Neural crest cell (in vitro differentiated cells): ENCODE measurements around the gene TTF2. TPM values are rescaled to one million over a fixed set of nuclear protein-coding genes. Genes with fewer than 3 reads are reported as not detected.

ENCODE experiments used
- DNase-seq: peaks from one replicate; pipeline ENCODE4 v3.0.0; 2021; ENCODE audit warnings: low read depth, mixed read lengths, low spot score
- H3K27ac Mint-ChIP-seq: one replicate; pipeline ENCODE4 v1.8.0; 2021; ENCODE audit warnings: mild to moderate bottlenecking, mixed read lengths; ENCODE audit not compliant: unreplicated experiment
- H3K27me3 Mint-ChIP-seq: 2 replicates; pipeline ENCODE4 v1.8.0; 2021; ENCODE audit warnings: low read depth, mild to moderate bottlenecking, mixed read lengths
- H3K36me3 Mint-ChIP-seq: 2 replicates; pipeline ENCODE4 v1.8.0; 2021; ENCODE audit warnings: low read depth, mild to moderate bottlenecking, mixed read lengths
- H3K4me1 Mint-ChIP-seq: 2 replicates; pipeline ENCODE4 v1.8.0; 2021; ENCODE audit warnings: mixed read lengths
- H3K4me3 Mint-ChIP-seq: one replicate; pipeline ENCODE4 v1.8.0; 2021; ENCODE audit warnings: mild to moderate bottlenecking, mixed read lengths
- H3K9me3 Mint-ChIP-seq: 2 replicates; pipeline ENCODE4 v1.8.0; 2021; ENCODE audit warnings: mixed read lengths
- CTCF ChIP-seq: fragments of 200-600 bp; sonication (generic); conservative IDR thresholded peaks from 2 replicates; pipeline ENCODE4 v1.5.0; 2021; ENCODE audit warnings: antibody characterized with exemption, mild to moderate bottlenecking
- total RNA-seq: library from RNA; stranded (reverse); gene quantifications from 2 replicates; pipeline ENCODE4 v1.2.1, GENCODE V29; 2021

Gene TTF2
- total RNA-seq, 1 donor from 2014 or later = 66.7 TPM

DNA sequence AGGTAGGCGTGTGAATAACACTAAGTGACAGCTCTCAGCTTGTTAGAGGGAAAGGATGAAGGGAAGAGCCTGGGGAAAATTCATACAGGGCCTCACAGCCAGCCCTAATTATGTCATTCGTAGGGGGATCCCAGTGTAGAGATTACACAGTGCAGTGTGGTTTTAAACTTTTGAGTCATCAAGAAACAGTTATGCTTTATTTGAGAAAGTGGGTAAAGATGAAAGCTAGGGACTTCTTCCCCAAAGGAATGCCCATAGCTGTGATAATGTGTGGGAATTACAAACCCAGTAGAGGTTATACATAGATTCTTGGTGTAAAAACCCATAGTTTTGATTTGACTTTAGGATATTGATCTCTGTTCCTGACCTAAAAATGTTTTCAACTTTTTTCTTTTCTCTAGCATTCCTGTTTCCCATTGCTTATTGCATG is 1.9 kb downstream of the TTF2 start:
- Mint-ChIP-seq H3K4me3 (peak overlapping the region; percentile 42), H3K4me1 (peaks cover 30% of the 10 kb centered on the region), H3K27me3 (no peaks in the 10 kb centered on the region), H3K27ac (no peak overlapping the region), H3K9me3 (no peaks in the 10 kb centered on the region), H3K36me3 (peaks cover 3% of the 10 kb centered on the region)
- no peak for DNase-seq
- no peak for TF ChIP-seq CTCF

DNA sequence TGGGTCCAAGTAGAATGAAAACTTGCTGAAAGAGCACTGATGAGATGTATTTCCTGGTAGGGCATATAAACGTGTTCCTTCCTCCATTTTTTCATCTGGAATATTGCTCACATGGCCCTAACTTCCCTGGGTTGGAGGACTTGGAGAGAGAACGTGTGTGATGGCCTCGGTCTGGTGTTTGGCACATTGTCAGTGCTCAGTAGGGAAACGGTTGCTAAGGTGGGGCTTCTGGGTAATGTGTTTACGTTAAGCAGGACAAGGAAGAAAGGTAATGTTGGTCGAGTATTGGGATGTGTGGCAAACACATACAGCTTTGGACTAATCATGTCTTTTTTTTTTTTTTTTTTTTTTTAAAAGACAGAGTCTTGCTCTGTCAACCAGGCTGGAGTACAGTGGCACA is 6.2 kb downstream of the TTF2 start:
- peak overlapping the region; percentile 16 for H3K27ac Mint-ChIP-seq
- no peak for DNase-seq
- peaks cover 3% of the 10 kb centered on the region for H3K36me3 Mint-ChIP-seq
- no peak for TF ChIP-seq CTCF
- H3K9me3 Mint-ChIP-seq = no peaks in the 10 kb centered on the region
- H3K27me3 Mint-ChIP-seq = no peaks in the 10 kb centered on the region
- H3K4me1 Mint-ChIP-seq = peaks cover 18% of the 10 kb centered on the region
- no peak overlapping the region for H3K4me3 Mint-ChIP-seq

DNA sequence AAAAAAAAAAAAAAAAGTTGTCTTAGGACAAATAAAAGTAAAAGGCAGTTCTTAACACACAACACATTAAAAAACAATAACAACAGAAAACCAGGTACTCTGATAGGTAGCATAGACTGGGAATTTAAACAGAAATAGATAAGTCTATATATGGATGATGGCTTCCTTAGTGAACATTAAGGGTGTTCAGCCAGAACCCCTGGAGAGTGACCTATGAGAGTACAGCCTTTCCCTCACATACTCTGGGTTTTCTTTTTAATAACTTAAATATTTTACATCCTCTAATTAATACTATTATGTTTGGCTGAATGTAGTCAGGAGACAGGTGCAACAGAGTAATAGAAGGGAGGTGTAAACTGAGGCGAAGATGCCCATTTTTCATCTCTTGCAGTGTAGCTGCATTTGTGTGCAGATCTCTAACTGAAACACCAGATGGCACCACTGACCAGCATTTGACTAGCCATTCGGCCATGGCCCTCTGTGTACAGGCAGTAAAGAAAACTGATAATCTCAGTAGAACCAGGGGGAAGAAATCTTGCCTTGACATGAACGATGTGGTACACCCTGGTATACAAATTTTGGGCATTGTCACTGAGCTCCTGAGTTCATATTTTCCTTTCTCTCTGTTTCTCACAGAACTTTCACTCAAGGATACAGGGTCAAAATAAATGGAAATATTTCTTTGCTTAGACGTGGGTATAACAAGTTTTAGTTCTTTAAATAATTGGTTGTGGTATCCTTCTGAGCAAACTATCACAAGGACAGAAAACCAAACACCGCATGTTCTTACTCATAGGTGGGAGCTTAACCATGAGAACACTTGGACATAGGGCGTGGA is 7.6 kb downstream of the TTF2 start:
- Mint-ChIP-seq H3K27me3 (no peaks in the 10 kb centered on the region), H3K36me3 (peaks cover 5% of the 10 kb centered on the region), H3K9me3 (no peaks in the 10 kb centered on the region), H3K4me3 (no peak overlapping the region), H3K27ac (no peak overlapping the region), H3K4me1 (peaks cover 13% of the 10 kb centered on the region)
- peak; percentile 49 for DNase-seq
- TF ChIP-seq CTCF = peak; percentile 93

DNA sequence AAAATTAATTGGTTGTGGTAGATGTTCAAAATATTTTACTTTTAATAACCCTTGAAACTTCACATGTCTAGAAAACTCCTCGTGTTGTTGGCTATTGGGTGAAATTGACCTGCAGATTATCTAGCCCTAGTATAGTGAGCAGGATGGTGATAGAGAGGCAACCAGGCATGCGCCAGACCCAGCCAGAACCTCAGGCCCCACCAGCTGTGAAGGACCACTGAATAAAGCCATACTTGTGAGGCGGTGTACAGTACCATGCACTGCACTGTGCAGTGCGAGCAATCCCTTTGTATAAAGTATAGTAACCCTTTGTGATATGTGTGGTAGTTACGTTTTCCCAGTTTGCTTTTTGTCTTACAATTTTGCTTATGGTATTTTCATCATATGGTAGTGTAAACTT is 8.5 kb downstream of the TTF2 start:
- TF ChIP-seq CTCF = no peak
- Mint-ChIP-seq H3K9me3 (no peaks in the 10 kb centered on the region), H3K27me3 (no peaks in the 10 kb centered on the region)

GRCh38 chr1:117069220-117069844 is 9.2 kb downstream of the TTF2 start:
- peak overlapping the region; percentile 46 for H3K27ac Mint-ChIP-seq

More for the DNA sequence above, 8.5 kb downstream of the TTF2 start:
- no peak overlapping the region for H3K27ac Mint-ChIP-seq
- H3K4me3 Mint-ChIP-seq = peak overlapping the region; percentile 51
- H3K4me1 Mint-ChIP-seq = peaks cover 9% of the 10 kb centered on the region
- no peak for DNase-seq
- H3K36me3 Mint-ChIP-seq = peaks cover 5% of the 10 kb centered on the region

More at GRCh38 chr1:117069220-117069844, 9.2 kb downstream of the TTF2 start:
- H3K9me3 Mint-ChIP-seq = no peaks in the 10 kb centered on the region
- H3K4me1 Mint-ChIP-seq = peaks cover 9% of the 10 kb centered on the region
- H3K36me3 Mint-ChIP-seq = peaks cover 2% of the 10 kb centered on the region
- no peak for DNase-seq
- TF ChIP-seq CTCF = no peak
- no peaks in the 10 kb centered on the region for H3K27me3 Mint-ChIP-seq
- no peak overlapping the region for H3K4me3 Mint-ChIP-seq
